ENCODE data around the gene EFNA3.

The EFNA3 gene

DNA sequence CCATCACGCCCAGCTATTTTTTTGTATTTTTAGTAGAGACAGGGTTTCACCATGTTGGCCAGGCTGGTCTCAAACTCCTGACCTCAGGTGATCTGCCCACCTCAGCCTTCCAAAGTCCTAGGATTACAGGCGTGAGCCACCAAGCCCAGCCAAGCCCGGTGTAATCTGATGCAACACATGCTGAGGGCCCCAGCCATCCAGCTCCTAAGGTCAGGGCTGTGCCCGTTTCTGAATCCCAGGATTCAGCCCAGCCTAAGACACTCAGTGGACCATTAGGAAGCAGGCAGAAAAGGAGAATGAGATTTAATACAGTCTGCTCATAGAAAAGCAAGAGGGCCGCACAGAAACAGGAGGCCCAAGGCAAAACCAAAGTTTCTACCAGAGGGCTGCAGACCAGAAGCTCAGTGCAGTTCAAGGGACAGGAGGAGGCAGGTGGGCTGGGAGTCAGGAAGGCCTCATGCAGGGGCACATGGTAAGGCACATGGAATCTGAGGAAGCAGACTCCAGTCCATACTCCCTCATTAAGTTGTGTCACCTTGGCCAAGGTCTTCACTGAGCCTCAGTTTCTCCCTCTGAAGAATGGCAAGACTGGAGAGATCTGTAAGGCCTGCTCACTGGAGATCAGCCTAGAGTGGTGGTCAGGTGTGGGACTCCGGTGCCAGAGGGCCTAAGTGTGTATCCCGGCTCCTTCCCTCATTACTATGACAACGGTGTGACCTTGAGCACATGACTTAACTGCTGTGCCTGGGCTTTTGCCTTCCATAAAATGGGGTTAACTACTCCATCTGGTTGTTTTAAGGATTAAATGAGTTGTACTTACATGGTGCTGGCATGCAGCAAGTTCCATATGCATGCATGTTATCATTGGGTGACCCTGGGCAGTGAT is 29.9 kb upstream of the EFNA3 start:
- no peak for DNase-seq (ENCODE audit: low spot score)

DNA sequence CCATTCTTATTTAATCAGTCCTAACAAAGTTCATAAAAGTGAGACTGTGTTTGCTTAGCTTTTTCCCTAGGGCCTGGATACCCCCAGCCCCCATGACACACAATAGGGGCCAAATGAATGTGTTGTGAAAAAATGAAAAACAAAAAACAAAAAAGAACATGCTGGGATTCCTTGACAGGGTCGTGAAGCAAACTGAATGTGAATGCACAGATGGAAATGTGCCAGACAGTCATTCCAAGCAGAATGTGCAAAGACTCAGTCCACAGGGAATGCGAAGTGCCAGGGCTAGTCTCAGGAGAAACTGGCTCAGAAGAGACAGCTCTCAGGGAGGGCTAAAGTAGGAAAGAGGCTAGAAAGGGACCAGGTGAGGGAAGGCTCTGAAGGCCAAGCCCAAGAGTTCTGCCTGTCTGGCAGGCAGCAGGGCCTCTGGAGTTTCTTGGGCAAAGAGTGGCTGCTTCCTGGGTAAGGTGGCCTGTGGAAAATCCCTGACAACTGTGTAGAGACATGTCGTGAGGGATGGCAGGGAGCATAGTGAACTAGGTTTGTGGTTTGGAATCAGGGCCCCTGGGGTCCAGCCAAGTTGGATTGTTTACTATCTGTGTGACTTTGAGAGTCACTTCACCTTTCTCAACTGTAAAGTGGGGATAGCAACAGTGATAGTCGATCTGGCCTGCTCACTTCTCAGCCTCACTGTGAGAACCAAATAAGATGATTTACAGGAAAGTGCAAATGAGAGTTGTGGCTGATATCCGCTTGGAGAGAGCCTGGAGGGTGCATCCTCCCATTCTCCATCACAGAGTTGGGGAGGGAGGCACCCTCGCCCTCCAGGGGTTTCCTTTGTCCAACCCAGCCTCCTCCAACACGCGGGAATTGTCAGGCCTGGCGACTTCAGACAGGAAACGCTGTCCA is 28.7 kb upstream of the EFNA3 start:
- no peak for DNase-seq (ENCODE audit: low spot score)

DNA sequence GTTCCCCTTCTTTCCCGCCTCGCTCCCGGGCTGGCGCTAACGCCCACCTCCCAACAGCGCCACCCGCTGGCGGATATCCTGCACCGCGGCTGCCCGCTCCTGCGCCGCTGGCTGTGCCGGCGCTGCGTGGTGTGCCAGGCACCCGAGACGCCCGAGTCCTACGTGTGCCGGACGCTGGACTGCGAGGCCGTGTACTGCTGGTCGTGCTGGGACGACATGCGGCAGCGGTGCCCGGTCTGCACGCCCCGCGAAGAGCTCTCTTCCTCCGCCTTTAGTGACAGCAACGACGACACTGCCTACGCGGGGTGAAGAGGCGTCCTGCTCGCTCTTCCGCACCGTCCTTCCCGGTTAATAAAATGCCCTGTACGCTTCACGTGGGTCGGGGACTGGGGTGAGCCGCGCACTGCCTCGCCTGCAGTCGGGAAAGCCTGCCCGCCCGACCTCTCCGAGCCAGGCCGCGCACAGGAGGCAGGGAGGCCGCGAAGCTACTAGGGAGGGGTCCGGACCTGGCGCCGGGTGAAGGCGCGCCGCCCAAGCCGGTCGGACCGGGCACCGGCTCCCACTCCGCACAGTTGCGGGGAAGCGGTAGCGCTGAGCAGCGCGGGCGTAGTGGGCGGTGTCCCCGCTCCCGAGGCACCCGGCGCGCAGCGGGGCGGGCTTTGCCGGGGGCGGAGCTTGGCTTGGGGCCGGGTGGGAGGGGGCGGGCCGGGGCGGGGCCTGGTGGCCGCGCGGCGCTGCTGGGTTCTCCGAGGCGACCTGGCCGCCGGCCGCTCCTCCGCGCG is 27.9 kb upstream of the EFNA3 start, which contains the start of gene ADAM15:
ADAM15 (plus strand) TSS at position 757 of the 782 bp plus-strand sequence. CDS start 71 bp downstream, outside the sequence.
- DNase-seq (ENCODE audit: low spot score) = peak; percentile 79

DNA sequence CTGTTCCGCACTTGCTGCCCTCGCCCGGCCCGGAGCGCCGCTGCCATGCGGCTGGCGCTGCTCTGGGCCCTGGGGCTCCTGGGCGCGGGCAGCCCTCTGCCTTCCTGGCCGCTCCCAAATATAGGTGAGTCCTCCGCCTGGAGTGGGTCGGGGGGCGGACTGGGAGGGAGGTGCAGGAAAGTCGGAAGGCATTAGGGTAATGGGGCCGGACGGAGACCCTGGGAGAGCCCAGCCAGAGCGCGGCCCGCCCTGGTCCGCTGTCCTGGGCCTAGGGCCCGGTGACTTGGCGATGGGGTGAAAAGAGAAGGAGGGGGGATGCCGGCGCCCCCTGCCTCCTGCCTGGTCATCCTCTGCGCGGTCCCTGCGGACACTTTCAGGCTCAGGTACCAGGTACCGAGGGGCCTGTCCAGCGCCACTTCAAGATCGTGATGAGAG is 27.3 kb upstream of the EFNA3 start:
- DNase-seq (ENCODE audit: low spot score) = no peak

DNA sequence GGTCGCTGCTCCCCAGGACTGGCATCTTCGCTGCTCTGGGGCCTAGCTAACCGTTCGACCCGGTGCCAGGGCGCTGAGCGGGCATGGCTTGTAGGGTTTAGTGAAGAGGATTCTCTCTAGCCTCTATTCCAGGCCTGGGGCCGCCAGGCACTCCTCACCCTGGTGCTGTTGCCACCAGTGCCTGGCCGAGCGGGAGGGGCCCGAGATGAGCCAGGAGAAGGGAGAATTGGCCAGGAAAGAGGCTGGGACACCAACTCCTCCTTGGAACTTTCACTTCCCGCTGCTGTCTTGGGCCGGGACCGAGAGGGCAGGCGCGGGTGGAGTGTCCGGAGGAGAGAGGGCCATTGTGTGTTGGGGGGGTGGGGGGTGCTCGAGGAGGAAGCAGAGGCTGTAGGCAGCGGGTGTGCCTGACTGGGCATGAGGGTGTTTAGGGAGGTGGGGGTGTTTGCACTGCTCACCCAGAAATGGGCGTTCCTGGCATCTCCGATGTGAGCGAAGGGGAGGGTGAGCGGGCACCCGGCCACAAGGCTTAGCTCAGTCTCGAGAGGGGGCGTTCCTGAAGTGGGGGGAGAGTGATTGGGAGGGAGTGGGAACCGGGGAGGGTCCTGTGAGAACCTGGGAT is 26.7 kb upstream of the EFNA3 start:
- DNase-seq (ENCODE audit: low spot score) = peak; percentile 46

DNA sequence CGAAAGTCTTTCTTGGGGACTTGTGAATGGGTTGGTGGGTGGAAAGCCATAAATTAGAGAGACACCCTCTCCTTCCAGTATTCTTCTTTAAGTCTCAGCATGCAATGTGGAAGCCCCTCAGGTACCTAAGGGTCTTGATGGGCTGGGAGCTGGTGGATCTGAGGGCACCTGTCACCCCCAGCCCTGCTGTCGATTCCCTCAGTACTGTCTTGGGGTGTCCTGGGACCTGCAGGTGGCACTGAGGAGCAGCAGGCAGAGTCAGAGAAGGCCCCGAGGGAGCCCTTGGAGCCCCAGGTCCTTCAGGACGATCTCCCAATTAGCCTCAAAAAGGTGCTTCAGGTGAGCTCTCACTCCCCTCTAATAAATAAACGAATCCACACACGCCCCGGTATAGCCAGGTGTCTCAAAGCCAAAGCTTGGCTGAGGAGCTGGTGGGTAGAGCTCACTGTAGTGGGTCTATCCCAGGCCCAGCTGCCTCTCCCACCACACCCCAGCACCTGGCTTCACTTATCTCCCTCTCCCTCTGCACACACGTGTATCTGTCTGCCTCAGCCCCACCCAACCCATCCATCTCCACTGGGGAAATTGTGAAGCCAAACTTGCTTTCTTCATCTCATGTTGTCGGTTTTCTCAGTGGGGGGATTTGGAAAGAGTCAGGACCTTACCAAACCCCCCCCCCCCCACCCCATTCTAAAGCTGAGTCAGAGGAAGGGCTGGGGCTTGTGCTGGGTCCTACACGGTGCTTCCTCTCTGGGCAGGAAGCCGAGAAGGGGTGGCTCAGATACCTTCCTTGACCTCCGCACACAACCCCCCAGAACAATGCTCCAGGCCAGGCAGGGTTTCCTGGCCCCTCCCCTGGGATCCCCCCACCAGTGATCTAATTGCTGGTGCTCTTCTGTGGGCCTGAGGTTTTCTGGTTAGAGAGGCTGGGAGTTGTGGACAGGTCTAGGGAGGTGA is 25.9 kb upstream of the EFNA3 start:
- DNase-seq (ENCODE audit: low spot score) = no peak

DNA sequence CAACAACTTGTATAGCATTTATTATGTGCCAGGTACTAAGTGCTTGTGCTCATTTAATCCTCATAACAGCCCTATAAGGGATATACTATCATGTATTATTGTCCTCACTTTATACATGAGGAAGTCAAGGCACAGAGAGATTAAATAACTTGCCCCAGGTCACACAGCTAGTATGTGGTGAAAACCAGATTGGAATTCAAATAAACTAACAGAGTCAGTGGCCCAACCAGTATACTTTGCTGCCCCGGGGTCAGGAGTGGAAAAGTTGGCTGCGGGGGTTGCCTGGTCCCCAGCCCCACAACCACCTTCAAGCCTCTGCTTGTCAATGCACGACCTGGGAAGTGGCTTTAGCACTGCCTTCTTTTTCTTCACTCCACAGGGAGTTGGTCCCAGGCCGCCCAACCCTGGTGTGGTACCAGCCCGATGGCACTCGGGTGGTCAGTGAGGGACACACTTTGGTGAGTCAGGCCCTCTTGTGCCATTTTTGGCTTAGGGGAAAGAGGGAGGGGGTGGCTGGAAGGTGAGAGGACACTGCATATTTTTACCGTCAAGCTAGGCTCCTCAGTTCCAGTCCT is 25.0 kb upstream of the EFNA3 start:
- DNase-seq (ENCODE audit: low spot score) = no peak

DNA sequence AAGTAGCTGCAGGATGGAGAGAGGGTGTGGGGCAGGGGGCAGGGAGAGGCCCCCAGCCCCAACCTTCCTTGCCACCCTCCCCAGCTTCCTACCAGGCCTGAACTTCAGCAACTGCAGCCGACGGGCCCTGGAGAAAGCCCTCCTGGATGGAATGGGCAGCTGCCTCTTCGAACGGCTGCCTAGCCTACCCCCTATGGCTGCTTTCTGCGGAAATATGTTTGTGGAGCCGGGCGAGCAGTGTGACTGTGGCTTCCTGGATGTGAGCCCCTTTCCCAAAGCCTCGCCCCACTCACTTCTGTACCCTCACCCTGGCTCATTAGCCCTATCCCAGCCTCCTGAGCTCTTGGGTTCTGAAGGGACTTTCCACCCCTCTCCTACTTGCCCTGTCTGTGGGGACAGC is 21.5 kb upstream of the EFNA3 start:
- no peak for DNase-seq (ENCODE audit: low spot score)

DNA sequence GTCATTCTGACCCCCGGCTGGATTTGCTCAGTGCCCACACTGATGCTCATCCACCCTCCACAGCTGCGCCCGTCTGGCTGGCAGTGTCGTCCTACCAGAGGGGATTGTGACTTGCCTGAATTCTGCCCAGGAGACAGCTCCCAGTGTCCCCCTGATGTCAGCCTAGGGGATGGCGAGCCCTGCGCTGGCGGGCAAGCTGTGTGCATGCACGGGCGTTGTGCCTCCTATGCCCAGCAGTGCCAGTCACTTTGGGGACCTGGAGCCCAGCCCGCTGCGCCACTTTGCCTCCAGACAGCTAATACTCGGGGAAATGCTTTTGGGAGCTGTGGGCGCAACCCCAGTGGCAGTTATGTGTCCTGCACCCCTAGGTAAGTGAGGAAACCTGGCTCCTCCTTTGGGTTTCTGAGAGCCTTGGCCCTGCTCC is 20.8 kb upstream of the EFNA3 start:
- DNase-seq (ENCODE audit: low spot score) = no peak

DNA sequence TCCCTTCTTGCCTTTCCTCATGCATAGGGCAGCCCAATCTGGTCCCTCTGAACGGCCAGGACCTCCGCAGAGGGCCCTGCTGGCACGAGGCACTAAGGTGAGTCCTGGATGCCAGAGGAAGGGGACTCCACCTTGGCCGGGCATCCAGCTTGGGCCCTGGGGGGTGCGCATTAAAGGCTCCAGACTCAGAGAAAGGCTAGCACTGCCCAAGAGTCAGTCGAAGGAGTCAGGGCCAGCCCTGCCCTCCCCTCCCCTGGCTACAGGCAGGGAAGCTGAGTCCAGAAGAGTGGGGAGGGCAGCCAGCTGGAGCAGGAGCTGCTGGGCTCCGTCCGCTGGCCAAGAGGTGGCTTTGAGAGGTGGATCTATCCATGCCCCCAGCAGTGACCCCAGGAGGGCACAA is 17.9 kb upstream of the EFNA3 start:
- DNase-seq (ENCODE audit: low spot score) = no peak

DNA sequence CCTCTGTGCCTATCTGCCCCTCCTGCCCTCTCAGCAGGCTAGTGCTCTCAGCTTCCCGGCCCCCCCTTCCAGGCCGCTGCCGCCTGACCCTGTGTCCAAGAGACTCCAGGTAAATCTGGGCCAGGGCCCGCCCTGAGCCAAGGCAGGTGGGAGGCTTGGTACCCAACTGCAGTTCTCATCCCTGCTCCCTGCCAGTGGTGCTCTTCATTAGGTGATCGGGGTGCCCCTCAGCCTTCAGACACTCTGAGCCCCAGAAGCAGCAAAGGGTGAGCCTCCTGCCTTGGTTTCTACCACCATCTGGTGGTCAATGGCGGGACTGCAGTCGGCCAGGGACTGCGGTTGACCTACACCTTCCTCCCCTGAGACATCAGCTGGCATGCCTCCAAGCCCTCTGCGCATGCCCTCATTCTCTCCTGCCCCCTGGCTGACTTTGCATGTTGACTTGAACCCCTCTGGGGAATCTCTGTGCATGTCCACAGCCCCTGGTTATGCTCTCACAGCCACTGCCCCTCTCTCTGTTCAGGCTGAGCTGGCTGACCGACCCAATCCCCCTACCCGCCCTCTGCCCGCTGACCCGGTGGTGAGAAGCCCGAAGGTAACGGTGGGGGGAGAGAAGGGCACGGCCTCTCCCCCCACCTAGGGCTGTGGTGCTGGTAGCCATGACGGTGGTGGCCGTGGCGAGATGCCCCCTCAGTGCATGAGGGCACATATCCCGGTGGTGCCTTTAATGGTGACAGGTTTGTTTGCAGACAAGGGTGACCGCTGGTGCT is 17.1 kb upstream of the EFNA3 start:
- peak; percentile 97 for DNase-seq (ENCODE audit: low spot score)

DNA sequence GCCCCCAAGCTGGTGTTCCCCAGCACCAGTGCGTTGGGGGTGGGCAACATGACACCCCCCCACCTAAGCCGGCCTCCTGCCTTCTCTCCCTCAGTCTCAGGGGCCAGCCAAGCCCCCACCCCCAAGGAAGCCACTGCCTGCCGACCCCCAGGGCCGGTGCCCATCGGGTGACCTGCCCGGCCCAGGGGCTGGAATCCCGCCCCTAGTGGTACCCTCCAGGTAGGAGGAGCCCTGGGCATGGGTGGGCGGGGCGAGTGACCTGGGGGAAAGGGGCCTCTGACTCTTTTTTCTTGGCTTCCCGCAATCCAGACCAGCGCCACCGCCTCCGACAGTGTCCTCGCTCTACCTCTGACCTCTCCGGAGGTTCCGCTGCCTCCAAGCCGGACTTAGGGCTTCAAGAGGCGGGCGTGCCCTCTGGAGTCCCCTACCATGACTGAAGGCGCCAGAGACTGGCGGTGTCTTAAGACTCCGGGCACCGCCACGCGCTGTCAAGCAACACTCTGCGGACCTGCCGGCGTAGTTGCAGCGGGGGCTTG is 16.4 kb upstream of the EFNA3 start:
- DNase-seq (ENCODE audit: low spot score) = no peak

DNA sequence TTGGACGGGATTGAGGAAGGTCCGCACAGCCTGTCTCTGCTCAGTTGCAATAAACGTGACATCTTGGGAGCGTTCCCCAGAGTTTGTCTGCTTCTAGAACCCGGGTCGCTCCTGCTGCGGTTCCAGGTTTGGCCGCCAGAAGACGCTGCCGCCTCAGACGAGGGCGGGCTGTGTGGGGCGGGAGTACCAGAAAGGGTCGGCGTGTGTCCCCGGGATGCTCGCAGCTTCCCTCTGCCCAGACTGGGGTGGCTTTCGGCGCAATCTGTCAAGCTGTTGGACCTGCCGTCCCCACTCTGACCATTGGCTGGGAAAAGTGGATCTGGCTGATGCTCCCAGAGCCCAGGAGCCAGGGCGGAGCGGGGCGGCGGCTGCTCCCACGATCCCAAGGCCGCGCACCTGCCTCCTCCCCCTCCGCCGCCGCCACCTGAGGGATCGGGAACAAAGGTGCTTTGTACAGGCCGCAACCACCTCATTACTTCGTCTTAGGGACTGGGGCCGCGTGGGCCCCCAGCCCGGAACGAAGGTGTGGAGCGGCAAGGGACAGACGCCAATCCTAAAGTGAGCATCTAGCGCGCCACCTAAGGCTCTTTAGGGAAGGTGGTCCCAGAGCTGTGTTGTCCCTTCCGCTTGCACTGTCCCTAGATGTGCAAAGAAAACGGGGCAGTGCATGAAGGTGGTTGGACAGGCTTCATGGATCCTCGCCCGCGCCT is 15.8 kb upstream of the EFNA3 start:
- peak; percentile 75 for DNase-seq (ENCODE audit: low spot score)

DNA sequence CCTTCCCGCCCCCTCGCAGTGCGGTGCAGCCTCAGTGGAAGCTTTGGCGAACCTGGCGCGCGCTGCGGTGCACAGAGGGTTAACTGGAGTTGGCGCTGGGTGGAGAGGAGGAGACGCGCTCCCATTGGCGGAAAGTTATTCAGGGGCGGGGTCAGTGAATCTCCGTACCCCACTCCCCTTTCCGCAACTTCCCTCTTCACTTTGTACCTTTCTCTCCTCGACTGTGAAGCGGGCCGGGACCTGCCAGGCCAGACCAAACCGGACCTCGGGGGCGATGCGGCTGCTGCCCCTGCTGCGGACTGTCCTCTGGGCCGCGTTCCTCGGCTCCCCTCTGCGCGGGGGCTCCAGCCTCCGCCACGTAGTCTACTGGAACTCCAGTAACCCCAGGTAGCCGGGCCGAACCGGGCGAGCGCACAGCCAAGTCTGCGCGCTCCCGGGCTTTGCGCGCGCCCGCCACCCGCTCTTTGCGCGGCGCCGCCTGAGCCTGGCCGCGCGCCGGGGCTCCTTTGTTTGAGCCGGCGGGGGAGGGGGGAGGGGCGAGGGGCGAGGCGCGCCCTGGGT is 15.0 kb upstream of the EFNA3 start, which contains the start of gene EFNA4:
EFNA4 (plus strand) TSS at position 191 of the 561 bp plus-strand sequence; CDS start at position 275, 84 bp downstream.
- peak; percentile 85 for DNase-seq (ENCODE audit: low spot score)

DNA sequence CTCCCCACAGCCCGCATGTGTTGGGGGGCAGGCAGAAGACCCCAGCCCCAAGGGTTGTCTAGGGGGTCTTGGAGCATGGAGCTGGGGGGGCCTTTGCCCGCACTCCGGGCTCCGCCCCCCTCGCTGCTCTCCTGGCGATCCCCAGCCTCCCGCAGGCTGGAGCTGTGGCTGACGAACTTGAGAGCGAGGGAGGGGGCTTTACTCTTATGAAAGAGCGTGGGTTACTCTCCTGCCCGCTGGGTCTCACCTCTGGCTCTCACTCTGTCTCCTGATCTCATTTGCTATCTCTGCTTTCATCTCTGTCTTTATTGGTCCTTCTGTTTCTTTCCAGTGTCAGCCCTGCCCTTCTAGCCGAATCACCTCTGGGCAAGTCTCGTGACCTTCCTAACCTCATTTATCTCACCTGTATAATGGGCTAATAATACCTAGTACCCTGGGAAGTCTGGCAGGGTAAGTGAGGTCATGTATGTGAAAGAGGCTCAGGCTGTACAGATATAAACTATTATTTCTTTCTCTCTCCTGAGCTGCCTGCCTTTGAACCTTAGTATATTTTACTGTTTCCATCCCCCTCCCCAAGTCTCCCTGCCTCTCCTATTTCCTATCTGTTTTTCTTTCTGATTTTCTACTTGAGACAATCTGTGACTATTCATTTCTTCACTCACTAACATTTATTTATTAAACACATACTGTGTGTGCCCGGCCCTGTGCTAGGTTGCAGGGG is 14.4 kb upstream of the EFNA3 start:
- DNase-seq (ENCODE audit: low spot score) = no peak

DNA sequence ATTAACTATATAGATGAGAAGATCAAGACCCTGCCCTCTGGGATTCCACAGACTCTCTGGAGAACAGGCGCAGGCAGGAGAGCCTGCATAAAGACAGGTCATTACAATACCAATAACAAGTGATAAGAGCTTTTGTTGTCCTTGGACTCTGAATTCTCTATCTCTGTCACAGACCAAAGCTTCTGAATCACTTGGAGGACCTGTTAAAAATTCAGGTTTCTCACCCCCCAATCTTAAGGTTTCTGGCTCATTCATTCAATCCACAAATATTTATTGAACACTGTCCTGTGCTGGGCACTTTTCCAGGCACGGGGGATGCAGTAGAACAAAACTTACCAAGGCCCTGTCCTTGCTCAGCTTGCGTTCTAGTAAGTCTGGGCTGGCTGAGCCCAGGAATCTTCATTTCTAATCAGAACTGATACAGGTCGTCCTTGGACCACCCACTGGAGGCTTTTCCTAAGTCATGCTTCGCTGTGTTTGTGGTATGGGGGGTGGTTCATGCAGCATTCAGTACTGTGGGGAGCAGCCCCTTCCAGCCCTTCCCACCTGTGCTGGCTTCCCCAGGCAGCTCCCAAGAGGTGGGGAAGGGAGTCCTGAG is 13.7 kb upstream of the EFNA3 start:
- DNase-seq (ENCODE audit: low spot score) = no peak

DNA sequence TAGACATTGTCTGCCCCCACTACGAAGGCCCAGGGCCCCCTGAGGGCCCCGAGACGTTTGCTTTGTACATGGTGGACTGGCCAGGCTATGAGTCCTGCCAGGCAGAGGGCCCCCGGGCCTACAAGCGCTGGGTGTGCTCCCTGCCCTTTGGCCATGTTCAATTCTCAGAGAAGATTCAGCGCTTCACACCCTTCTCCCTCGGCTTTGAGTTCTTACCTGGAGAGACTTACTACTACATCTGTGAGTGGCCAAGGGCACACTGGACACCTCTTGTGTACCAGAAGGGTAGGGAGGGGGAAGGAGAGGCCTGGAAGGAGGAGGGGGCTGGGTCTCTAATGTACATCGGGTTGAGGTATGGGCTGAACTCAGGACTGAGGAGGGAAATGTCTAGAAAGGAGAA is 11.9 kb upstream of the EFNA3 start:
- DNase-seq (ENCODE audit: low spot score) = no peak
